CD14-positive monocyte (primary cell): ENCODE measurements around the gene ANKRD39. TPM values are rescaled to one million over a fixed set of nuclear protein-coding genes. Genes with fewer than 3 reads are reported as not detected.

Experiments used
- DNase-seq, 3 donors: peaks; one replicate each; pipeline ENCODE4 v3.0.0-alpha.2; 2011 to 2022
- H2AFZ ChIP-seq: 2 replicates; pipeline ENCODE4 v1.6.0; 2012; ENCODE audit warnings: mild to moderate bottlenecking, low read depth, low read length, inconsistent platforms; ENCODE audit not compliant: insufficient read depth, poor library complexity, severe bottlenecking
- H3K27ac ChIP-seq, 2 donors: 1 replicate in 1 of 2; 2 replicates in 1 of 2; pipeline ENCODE4 v1.5.1; 2012 to 2013; ENCODE audit warnings: low read length in 2 of 2, control low read depth in 1 of 2, inconsistent platforms in 1 of 2, low read depth in 1 of 2, mild to moderate bottlenecking in 1 of 2
- H3K27me3 ChIP-seq, 2 donors: one replicate each; pipeline versions ENCODE4 v1.6.0 to v1.6.1; 2011 to 2013; ENCODE audit warnings: low read length in 2 of 2; ENCODE audit not compliant: control insufficient read depth in 2 of 2, insufficient read depth in 2 of 2
- H3K36me3 ChIP-seq, 2 donors: replicated peaks in 1 of 2; 1 replicate in 1 of 2; 2 replicates in 1 of 2; pipeline versions ENCODE4 v1.5.1 to v1.6.1; 2012 to 2013; ENCODE audit warnings: low read length in 2 of 2, control low read depth in 1 of 2, inconsistent platforms in 1 of 2, mild to moderate bottlenecking in 1 of 2; ENCODE audit not compliant: insufficient read depth in 2 of 2, control insufficient read depth in 1 of 2
- H3K4me1 ChIP-seq, 2 donors: 1 replicate in 1 of 2; 2 replicates in 1 of 2; pipeline versions ENCODE4 v1.5.1 to v1.6.1; 2012 to 2013; ENCODE audit warnings: low read length in 2 of 2, control low read depth in 1 of 2, inconsistent platforms in 1 of 2, mild to moderate bottlenecking in 1 of 2, moderate library complexity in 1 of 2; ENCODE audit not compliant: insufficient read depth in 2 of 2, control insufficient read depth in 1 of 2
- H3K4me2 ChIP-seq: replicated peaks from 2 replicates; pipeline ENCODE3; 2012; ENCODE audit warnings: low read length, moderate library complexity, mild to moderate bottlenecking; ENCODE audit not compliant: poor library complexity, severe bottlenecking; ENCODE audit errors: extremely low read depth
- H3K4me3 ChIP-seq, 3 experiments: fragments of 200-600 bp in 1 of 3; sonication (generic) in 1 of 3; replicated peaks in 1 of 3; 1 replicate in 2 of 3; 2 replicates in 1 of 3; pipeline ENCODE4 v1.5.1; 2011 to 2013; ENCODE audit warnings: low read length in 3 of 3, mild to moderate bottlenecking in 3 of 3, control low read depth in 2 of 3, low read depth in 2 of 3, inconsistent platforms in 1 of 3, moderate library complexity in 1 of 3
- H3K79me2 ChIP-seq: 2 replicates; pipeline ENCODE4 v1.6.0; 2012; ENCODE audit warnings: mild to moderate bottlenecking, control low read depth, inconsistent platforms, low read length, moderate library complexity; ENCODE audit not compliant: insufficient read depth
- H3K9ac ChIP-seq: 2 replicates; pipeline ENCODE4 v1.6.0; 2017; ENCODE audit warnings: low read length, mild to moderate bottlenecking; ENCODE audit not compliant: insufficient read depth, poor library complexity, severe bottlenecking
- H3K9me3 ChIP-seq, 2 donors: replicated peaks in 1 of 2; 1 replicate in 1 of 2; 2 replicates in 1 of 2; pipeline versions ENCODE4 v1.5.1 to v1.6.1; 2012 to 2013; ENCODE audit warnings: low read length in 2 of 2, control low read depth in 1 of 2; ENCODE audit not compliant: control insufficient read depth in 1 of 2, insufficient read depth in 1 of 2
- H4K20me1 ChIP-seq: 2 replicates; pipeline ENCODE4 v1.6.0; 2012; ENCODE audit warnings: mild to moderate bottlenecking, low read length, control low read depth, moderate library complexity; ENCODE audit not compliant: insufficient read depth
- H3K27ac Mint-ChIP-seq, 7 donors: one replicate each; pipeline ENCODE4 v1.8.0; 2020; ENCODE audit warnings: mild to moderate bottlenecking in 7 of 7, mixed read lengths in 7 of 7, moderate library complexity in 6 of 7, inconsistent platforms in 2 of 7
- H3K27me3 Mint-ChIP-seq, 3 donors: one replicate each; pipeline ENCODE4 v1.8.0; 2021 to 2022; ENCODE audit warnings: low read depth in 3 of 3, mild to moderate bottlenecking in 3 of 3, mixed read lengths in 3 of 3, moderate library complexity in 3 of 3, inconsistent platforms in 1 of 3
- H3K36me3 Mint-ChIP-seq, 2 donors: one replicate each; pipeline ENCODE4 v1.8.0; 2020; ENCODE audit warnings: mixed read lengths in 2 of 2, inconsistent platforms in 1 of 2, mild to moderate bottlenecking in 1 of 2
- H3K4me1 Mint-ChIP-seq: one replicate; pipeline ENCODE4 v1.8.0; 2020; ENCODE audit warnings: mild to moderate bottlenecking, mixed read lengths
- H3K4me3 Mint-ChIP-seq, 2 donors: one replicate each; pipeline ENCODE4 v1.8.0; 2020; ENCODE audit warnings: mild to moderate bottlenecking in 2 of 2, mixed read lengths in 2 of 2, moderate library complexity in 1 of 2
- H3K9me3 Mint-ChIP-seq, 7 donors: one replicate each; pipeline ENCODE4 v1.8.0; 2020 to 2022; ENCODE audit warnings: mixed read lengths in 7 of 7, mild to moderate bottlenecking in 6 of 7, moderate library complexity in 6 of 7, inconsistent platforms in 2 of 7
- WGBS: methylation state at CpG from one replicate; pipeline ENCODE4 v1.1.5; 2013; ENCODE audit warnings: missing lambda C conversion rate; ENCODE audit not compliant: insufficient coverage; 5-methylcytosine and 5-hydroxymethylcytosine counted together
- intact Hi-C, 2 donors: fragments of 100-400 bp; cut with micrococcal nuclease; formaldehyde crosslinking; loops; one replicate each; pipeline versions ENCODE4 v1.15.0 to v1.15.1; 2023
- polyA plus RNA-seq, 3 donors: library from polyadenylated mRNA; depleted of rRNA in 1 of 3; unstranded in 2 of 3; stranded (reverse) in 1 of 3; fragments of 300-500 nt in 2 of 3; fragments of >200 nt in 1 of 3; fragmentation: Illumina TruSeq in 2 of 3; gene quantifications; 1 replicate in 2 of 3; 2 replicates in 1 of 3; pipeline ENCODE4 v1.2.3, GENCODE V29; 2012 to 2021
- TF ChIP-seq, protein P1 (sequence below): fragments of 200-600 bp; IDR thresholded peaks from one replicate; pipeline ENCODE4 v1.8.0; 2022; ENCODE audit warnings: antibody characterized with exemption, mild to moderate bottlenecking

ANKRD39 gene
- polyA plus RNA-seq, 3 donors: 6.2 to 9.7 (median 9.0) TPM

- H2AFZ ChIP-seq: no peak overlapping the region
- no peak overlapping the region for H3K4me3 ChIP-seq
- no peaks in the 10 kb centered on the region for H4K20me1 ChIP-seq
- WGBS: 100% methylated on average over 3 of the region's 14 CpGs
- H3K27me3 Mint-ChIP-seq: peaks cover 55 to 96% (median 71%) of the 10 kb centered on the region in 3 donors
- H3K4me1 ChIP-seq: peaks cover 38 to 52% of the 10 kb centered on the region in 2 donors
- intact Hi-C loops: no loop called here
- DNase-seq: peak in 1 of 3 donors; percentile 40
- peaks cover 0 to 2% of the 10 kb centered on the region in 2 donors for H3K36me3 Mint-ChIP-seq
- H3K27ac Mint-ChIP-seq: no peak overlapping the region
- H3K4me3 Mint-ChIP-seq: peak overlapping the region in 1 of 2 donors; percentile 80
- H3K9ac ChIP-seq: no peak overlapping the region
- no peak overlapping the region for H3K27ac ChIP-seq
- H3K9me3 Mint-ChIP-seq: peaks cover 0 to 17% (median 0%) of the 10 kb centered on the region in 7 donors
- TF ChIP-seq, protein P1, sequence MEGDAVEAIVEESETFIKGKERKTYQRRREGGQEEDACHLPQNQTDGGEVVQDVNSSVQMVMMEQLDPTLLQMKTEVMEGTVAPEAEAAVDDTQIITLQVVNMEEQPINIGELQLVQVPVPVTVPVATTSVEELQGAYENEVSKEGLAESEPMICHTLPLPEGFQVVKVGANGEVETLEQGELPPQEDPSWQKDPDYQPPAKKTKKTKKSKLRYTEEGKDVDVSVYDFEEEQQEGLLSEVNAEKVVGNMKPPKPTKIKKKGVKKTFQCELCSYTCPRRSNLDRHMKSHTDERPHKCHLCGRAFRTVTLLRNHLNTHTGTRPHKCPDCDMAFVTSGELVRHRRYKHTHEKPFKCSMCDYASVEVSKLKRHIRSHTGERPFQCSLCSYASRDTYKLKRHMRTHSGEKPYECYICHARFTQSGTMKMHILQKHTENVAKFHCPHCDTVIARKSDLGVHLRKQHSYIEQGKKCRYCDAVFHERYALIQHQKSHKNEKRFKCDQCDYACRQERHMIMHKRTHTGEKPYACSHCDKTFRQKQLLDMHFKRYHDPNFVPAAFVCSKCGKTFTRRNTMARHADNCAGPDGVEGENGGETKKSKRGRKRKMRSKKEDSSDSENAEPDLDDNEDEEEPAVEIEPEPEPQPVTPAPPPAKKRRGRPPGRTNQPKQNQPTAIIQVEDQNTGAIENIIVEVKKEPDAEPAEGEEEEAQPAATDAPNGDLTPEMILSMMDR: no peak
- no peaks in the 10 kb centered on the region for H3K79me2 ChIP-seq
- H3K9me3 ChIP-seq: peaks cover 0 to 10% of the 10 kb centered on the region in 2 donors
- no peak overlapping the region for H3K4me2 ChIP-seq
- no peaks in the 10 kb centered on the region for H3K36me3 ChIP-seq
- peaks cover 26 to 82% of the 10 kb centered on the region in 2 donors for H3K27me3 ChIP-seq
- peaks cover 41% of the 10 kb centered on the region for H3K4me1 Mint-ChIP-seq
These were observed 15.0 kb upstream of the ANKRD39 start for GRCh38 chr2:96872591-96873349.

DNA sequence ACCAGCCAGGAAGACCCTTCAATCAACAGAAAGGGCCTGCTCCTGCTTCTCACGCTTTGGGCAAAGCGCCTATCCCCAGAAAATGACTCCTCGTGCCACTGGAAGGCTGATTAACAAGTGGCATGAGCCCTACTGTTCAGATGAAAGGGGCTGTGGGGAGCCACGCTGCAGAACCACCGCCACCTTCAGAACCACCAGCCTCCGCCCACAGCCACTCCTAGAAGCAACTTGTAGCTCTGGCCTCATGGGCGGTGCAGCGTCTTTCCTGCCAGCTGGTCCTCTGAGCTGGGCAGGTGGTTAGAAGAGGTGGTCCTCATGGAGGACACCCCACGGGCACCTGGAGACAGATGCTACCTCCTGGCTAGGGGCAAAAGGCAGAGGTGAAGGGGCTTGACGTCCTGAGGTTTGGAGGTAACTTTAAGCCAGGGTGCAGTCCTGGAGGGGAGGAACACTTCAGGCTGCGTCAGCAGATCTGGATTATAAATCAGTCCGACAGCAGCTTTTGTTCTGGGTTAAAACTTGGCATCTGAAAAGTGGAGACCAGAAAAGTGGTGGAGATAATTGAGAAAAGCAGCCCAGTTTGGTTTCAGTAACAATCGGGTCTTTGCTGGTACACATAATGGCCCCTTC lies 12.9 kb upstream of the ANKRD39 start:
- no peaks in the 10 kb centered on the region for H3K79me2 ChIP-seq
- H3K4me2 ChIP-seq: peak overlapping the region; percentile 84
- TF ChIP-seq, protein P1: no peak
- DNase-seq: no peak
- peak overlapping the region; percentile 35 for H2AFZ ChIP-seq
- whole genome bisulfite sequencing: 8% methylated on average over 7 of the region's 13 CpGs
- H3K27me3 Mint-ChIP-seq: peaks cover 68 to 97% (median 70%) of the 10 kb centered on the region in 3 donors
- H3K4me3 Mint-ChIP-seq: peak overlapping the region; percentile 68 to 80
- peaks cover 26 to 84% of the 10 kb centered on the region in 2 donors for H3K27me3 ChIP-seq
- H4K20me1 ChIP-seq: peaks cover 7% of the 10 kb centered on the region
- H3K36me3 Mint-ChIP-seq: peaks cover 2 to 8% of the 10 kb centered on the region in 2 donors
- peaks cover 55% of the 10 kb centered on the region for H3K4me1 Mint-ChIP-seq
- no peak overlapping the region for H3K4me3 ChIP-seq
- H3K9me3 Mint-ChIP-seq: peaks cover 0 to 18% (median 2%) of the 10 kb centered on the region in 7 donors
- H3K27ac Mint-ChIP-seq: peak overlapping the region in 1 of 7 donors; percentile 35
- H3K4me1 ChIP-seq: peaks cover 58 to 73% of the 10 kb centered on the region in 2 donors
- H3K27ac ChIP-seq: no peak overlapping the region
- H3K9me3 ChIP-seq: peaks cover 0 to 10% of the 10 kb centered on the region in 2 donors
- no peaks in the 10 kb centered on the region for H3K36me3 ChIP-seq
- intact Hi-C loops: no loop called here
- no peak overlapping the region for H3K9ac ChIP-seq
